GM12872 (cell line): ENCODE data around the gene EIF5A2.

ENCODE experiments used
- TF ChIP-seq, protein P1 (sequence below): IDR thresholded peaks from 3 replicates; pipeline ENCODE4 v1.5.1; 2011; ENCODE audit warnings: low read depth, mild to moderate bottlenecking, low read length, moderate library complexity; ENCODE audit not compliant: insufficient read depth

EIF5A2 gene

DNA sequence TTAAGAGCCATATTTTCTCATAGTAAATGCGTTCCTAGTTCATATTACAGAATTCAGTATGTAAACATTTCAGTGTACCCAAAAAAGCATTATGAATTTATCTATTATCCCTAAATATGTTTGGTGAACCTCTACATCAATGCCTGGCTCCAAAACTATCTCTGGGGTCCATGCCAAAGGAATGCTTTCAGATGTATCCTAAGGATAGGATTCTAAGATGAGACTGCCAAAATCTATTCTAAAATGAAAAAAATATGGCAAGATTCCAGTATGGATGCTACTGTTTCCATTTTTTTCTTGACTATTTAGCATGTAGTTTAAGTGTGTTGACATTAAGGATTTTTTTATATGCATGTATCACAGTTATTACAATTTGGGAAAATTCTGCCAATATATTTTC is 18.8 kb downstream of the EIF5A2 start:
- TF ChIP-seq, protein P1, sequence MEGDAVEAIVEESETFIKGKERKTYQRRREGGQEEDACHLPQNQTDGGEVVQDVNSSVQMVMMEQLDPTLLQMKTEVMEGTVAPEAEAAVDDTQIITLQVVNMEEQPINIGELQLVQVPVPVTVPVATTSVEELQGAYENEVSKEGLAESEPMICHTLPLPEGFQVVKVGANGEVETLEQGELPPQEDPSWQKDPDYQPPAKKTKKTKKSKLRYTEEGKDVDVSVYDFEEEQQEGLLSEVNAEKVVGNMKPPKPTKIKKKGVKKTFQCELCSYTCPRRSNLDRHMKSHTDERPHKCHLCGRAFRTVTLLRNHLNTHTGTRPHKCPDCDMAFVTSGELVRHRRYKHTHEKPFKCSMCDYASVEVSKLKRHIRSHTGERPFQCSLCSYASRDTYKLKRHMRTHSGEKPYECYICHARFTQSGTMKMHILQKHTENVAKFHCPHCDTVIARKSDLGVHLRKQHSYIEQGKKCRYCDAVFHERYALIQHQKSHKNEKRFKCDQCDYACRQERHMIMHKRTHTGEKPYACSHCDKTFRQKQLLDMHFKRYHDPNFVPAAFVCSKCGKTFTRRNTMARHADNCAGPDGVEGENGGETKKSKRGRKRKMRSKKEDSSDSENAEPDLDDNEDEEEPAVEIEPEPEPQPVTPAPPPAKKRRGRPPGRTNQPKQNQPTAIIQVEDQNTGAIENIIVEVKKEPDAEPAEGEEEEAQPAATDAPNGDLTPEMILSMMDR = no peak

DNA sequence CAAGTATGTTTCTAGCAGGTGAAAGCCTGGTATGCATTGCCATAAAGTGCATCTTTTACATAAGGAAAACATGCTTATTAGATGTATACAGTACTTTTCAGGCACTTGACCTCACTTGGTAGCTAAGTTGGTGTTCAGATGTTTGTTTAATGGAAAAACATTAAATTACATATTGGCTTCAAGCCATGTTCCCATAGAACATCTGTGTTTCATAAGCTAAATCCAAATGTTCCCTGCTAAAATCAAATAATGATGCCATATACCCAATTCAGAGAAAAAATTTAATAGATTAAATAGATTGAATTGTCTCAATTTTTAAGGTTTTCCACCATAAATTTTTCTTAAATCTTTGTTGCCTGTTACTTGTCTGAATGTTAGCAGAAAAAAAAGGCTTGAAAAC is 19.3 kb downstream of the EIF5A2 start:
- TF ChIP-seq, protein P1 = no peak

DNA sequence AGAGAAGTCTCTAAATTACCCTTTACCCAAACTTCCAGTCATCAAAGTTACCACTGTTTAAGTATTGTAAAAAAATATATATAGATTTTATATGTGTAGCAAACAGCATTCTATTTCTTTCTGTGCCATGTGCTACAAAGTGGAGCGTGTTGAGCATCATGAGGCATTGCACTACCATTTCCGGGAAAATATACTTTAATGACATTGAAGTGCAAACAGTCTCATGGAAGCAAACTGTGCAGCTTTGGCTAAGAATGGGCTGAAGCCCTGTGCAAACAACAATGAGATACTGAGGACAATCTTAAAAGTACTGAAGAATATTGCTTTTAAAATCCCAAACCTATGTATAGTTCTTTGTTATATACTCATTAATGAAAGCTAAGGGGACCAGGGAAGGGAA is 31.9 kb downstream of the EIF5A2 start:
- TF ChIP-seq, protein P1 = no peak

DNA sequence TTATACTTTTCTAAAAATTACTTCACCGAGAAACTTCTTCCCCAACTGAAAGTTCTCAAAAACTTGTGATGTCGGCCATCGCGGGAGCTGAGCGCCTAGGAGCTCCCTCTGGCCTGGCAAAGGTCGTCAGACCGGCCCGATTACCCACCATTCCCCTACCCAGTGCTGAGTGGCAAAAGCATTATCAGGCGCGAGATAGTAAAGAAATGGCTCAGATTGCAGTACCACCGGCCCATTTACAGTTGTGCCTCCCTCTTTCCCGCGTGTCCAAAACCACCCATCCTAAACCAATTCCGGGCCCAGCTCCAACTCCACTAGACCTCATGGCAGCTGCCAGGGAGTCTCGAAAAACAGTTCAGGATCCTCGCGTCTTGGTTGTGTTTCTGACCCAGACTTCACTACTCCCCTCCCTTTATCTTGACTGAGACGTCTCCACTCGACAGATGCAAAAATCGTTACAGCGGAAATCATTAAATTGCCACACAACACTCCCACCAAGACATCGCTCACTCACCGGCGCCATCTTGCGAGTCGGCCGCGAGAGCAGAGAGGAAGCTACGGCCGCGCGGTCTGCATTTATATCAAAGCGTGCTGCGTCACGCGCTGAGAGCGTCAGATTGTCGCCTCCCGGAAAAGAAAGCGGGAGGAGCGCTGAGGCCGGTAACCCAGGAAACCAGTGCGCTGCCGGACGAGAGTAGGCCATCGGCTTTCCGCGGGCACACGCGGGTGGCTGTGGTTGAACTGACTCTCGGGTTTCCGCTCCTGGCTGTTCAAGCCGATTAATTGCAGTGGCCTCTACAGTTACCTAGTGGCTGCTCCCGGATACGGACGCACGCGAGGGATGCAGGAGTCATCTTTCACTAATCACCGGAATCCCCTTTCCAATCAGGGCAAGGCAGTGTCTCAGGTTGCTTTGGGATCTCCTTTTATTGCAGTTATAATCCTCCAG is 38.5 kb downstream of the EIF5A2 start, which contains the start of gene RPL22L1:
Gene RPL22L1 (minus strand): TSS at position 551 of the 949 bp plus-strand sequence. CDS start 28 bp downstream, at position 523.
- TF ChIP-seq, protein P1 = no peak

DNA sequence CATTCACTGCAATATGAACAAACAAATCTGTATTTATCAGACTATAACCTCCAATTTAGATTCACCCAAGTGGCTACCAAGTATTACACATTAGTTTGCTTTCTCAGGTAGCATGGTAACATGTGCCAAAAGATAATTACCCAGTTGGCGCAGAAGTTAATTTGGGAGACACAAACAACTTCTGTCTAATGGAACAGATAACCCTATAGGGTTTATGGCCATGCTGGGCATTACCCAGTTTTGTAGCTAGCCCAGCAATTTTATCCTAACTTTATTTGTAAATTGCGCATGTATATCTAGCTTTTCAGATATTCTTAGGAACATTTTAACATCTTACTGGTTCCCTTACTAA is 39.2 kb downstream of the EIF5A2 start:
- TF ChIP-seq, protein P1 = no peak

DNA sequence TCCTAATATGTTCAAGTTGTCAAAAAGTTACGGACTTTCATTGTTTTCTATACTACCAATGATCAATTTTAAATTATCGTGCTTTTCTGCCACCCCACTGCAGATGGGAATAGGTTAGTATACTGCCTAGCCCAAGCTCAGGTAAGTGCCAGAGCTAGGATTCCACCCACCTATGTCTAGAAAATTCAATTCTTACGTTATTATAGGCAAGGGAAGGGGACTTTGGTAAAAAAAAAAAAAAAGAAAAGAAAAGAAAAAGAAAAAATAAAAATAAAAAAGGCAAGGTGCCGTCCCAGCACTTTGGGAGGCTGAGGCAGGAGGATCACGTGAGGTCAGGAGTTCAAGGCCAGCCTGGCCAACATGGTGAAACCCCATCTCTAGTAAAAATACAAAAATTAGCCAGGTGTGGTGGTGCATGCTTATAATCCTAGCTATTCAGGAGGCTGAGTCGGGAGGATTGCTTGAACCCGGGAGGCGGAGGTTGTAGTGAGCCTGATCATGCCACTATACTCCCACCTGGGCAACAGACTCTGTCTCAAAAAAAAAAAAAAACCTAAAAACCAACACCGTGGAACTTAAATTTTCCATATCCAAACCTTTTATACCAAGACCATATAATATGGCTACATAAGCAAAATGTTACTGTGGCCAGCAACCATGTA is 39.7 kb downstream of the EIF5A2 start:
- TF ChIP-seq, protein P1 = no peak

DNA sequence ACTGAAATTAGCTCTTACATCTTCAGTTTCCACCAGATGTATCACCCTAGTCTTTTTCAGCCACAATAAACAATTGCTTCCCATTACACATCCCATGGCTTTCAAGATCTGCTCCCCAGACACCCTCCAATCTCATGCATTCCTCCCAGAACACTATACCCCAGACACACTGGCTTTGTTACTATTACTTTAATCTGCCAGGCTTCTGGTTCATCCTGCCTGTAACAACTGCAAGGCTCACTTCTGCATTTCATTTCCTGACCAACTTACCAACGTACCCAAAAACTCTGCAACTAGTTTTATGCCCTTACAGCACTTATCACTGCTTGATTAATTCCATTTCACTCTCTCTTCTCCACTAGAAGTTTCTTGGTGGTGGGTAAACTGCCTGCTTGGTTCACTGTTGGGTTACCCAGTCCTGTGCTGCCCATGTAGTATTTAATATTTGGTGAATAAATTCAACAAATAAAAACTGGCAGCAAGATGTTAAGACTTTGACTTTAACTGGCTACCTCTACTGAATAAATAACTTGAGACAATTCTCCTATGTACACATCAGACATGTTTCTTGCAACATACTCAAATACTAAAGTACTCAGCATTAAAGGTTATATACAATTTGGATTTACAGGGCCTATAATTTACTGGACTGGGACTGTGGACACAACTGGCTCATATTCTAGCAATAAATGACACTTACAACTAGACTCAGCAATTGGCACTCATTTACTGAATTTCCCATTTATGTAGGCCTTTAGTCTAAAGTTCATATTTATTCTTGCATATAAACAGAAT is 41.1 kb downstream of the EIF5A2 start:
- TF ChIP-seq, protein P1 = no peak
